HG03064 (cell line): Measurements from ENCODE around the gene KCNIP3.
A peak's percentile ranks its signal among the peaks of the same experiment; 100 is the strongest.
"Not testable (repeated sequence)": the region's sequence is repeated elsewhere in the genome, so short reads cannot be mapped to it uniquely, and the experiment has no call there.

ENCODE experiments used
- ATAC-seq: cut with Tn5 transposase; IDR thresholded peaks from one replicate; pipeline ENCODE4 v1.9.1; 2021; ENCODE audit warnings: low read depth; ENCODE audit not compliant: unreplicated experiment

KCNIP3 gene

DNA sequence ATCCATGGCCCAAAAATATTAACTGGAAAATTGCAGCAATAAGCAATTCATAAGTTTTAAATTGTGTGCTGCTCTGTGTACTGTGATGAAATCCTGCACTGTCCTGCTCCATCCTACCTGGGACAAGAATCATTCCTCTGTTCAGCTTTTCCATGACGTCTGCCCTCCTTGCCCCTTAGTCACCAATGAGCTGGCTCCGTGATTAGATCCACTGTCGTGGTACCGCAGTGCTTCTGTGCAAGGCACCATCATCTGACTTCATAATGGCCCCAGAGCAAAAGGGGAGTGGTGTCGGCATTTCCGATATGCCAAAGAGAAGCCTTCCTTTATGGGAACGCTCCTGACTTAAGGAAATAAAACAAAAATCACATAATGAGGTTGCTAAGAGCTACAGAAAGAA, 101.9 kb downstream of the KCNIP3 start:
- no peak for ATAC-seq

DNA sequence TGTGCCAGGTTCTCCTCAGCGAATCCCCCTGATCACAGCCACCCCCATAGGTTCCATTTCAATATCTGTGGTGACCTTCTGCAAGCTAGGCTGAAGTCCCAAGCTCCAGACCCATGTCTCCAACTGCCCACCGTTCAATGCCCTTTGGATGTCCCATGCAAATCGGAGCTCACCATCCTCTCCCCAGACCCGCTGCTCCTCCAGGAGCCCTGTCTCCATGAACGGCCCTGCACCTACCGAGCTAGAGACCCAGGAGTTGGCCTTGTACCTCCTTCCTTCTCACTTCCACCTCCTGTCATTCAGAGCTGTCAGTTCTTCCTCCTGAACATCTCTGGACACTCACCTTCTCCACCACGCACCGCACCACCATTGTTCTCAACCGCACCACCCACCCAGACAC, 104.3 kb downstream of the KCNIP3 start:
- no peak for ATAC-seq

DNA sequence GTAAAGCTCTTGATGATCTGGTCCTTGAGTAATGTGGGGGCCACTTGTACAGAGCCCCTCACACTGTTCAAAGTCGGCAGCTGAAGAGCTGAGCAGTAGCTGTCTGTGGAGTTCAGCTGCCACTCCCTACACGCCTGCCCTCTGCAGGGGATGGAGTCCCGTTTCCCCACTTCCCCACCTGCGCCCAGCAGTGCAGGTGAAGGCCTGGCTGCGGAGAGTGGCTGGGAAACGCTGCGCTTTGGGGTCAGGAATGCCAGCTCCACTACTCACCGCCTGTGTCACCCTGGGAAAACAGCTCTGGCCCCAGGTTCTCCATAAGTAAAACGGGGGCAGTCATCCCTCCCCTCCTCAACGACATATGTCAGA, 104.8 kb downstream of the KCNIP3 start:
- peak; percentile 23 for ATAC-seq

DNA sequence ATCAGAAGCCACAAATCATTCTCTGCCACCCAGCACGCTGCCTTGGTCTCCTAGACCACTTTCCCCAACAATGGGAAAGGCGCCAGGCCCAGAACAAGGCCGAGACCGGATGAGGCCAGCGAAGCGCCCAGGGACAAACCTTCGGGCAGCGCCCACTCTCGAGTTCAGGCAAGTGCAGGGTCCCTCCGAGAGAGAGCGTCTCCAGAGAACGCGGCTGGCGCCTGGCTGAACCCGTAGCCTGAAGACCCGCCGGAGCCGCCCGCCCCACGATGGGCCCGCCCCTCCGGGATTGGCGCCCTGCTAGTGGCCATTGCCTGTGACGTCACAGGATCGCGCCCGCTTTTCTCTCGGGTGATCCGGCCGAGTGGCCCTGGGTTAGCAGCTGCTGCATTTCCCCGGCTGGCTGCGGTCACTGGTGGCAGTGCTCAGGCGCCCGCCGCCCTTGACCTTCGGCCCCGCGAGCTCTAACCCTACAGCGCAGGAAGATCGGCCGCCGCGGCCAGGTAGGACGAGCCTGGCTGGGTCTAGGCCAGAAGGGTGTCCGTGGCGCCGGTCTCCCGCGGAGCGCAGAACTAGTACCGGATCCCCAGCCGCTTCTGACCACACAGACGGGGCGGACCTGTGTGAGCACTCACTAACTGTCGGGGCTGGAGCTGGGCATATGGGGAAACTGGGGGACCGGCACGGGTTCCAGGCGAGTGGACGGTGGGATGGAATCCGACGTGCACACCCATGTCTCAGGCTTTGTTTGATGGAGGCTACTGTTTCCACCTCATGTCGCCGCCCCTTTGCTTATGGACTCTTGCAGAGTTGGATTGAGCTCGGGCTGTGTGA, 105.4 kb downstream of the KCNIP3 start, which contains the start of gene FAHD2A:
TSS of gene FAHD2A (plus strand) at position 339 of the 834 bp plus-strand sequence. CDS start 2,851 bp downstream, outside the sequence.
- peak; percentile 86 for ATAC-seq

DNA sequence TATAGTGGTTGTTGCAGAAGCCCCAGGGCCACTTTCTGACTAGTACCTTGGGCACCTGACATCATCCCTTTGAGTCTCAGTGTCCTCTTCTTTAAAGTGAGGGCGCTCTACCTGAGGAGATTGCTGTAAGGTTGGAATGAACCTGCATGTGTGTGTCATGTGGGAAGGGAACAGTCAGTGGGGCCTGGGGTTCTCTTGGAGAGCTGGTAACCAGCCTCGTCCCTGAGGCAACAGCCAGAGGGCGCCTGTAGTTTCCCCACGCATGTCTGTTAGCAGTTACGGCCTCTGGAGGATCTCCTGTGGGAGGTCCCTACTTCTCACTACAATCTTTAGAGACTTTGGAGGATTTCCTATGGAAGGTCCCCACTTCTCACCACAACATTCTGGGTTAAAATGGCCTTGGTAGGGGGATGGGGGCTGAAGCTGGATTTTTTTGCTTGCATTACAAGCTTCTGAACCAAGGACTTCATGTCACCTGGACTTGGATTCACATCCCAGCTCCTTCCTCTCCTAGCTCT, 106.1 kb downstream of the KCNIP3 start:
- not testable (repeated sequence) for ATAC-seq

DNA sequence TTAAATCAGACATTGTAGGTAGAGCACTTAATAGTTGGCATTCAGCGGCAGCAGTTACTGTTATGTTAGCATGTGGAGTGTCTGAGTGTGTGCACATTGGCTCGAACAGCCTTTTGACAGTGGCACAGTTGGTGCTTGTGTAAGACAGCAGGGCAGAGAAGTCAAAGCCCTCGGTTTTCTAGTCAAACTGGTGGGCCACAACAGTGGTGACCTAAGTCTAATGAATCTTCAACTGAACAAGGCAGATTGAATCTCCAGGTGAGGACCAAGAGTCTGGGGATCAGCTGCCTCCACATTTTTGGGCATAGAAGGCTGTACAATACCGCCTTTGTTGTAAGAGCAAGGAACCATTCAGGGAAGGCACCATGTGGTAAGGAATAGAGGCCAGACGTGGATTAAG, 106.7 kb downstream of the KCNIP3 start:
- ATAC-seq: not testable (repeated sequence)

DNA sequence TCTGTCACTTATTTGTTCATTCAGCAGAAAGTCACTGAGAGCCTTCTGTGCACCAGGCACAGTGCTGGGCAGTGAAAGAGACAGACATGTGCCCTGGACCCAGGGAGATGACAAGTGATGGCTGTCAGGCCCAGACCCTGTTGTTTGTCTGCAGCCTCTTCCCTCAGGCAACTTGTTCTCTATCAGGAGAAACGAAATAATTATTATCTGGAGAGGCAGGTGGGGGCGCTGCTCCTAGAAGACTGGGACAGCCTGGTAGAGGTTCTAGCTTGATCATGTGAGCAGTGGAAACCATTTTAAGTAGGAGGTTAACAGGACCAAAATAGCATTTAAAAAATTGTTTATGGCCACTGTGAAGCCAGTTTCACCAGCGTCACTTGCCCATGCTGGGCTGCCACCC, 107.5 kb downstream of the KCNIP3 start:
- ATAC-seq: not testable (repeated sequence)

DNA sequence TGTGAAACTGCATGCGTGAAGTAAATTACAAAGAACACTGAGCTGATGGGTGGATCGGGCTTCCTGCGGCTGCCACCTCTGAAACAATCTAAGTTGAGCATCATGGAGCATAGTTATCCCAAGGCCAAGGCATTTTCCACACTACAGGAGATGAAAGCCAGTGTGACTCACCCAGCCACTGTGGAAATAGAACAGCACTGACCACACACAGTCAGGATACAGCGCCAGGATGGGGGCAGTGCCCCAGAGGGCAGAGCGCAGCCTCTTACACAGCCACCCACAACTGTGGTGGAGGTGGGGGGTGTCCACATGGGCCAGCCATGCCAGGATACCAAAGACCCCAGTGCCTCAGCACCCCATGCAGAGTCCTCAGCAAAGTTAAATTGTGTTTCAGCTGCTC, 114.1 kb downstream of the KCNIP3 start:
- ATAC-seq: not testable (repeated sequence)

DNA sequence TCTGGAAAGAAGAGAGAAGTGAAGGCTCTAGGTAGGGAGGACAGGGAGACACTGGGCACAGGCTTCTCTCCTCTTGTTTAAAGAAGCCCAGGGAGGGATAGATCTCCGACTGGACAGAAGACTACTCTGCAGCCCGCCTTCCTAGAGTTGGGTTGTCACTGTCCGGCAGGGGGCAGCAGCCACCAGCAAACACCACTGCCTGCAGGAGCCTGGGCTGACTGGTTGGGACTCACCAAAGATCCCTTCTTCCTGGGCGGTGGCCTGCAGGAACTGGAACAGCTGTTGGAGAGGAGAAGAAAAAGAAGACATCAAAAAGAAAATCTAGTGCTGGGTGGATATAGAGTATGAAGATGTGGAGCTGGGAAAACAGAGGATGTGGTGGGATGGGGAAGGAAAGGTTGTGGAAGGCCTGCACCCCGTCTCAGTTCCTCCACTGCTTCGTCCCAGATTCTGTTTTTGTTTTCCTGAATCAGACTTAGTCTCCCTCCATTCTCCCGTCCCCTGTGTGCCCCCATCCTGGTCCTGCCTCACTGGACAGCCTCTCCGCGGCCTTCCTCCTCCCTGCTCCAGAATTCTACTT, 117.0 kb downstream of the KCNIP3 start:
- ATAC-seq: peak; percentile 80

DNA sequence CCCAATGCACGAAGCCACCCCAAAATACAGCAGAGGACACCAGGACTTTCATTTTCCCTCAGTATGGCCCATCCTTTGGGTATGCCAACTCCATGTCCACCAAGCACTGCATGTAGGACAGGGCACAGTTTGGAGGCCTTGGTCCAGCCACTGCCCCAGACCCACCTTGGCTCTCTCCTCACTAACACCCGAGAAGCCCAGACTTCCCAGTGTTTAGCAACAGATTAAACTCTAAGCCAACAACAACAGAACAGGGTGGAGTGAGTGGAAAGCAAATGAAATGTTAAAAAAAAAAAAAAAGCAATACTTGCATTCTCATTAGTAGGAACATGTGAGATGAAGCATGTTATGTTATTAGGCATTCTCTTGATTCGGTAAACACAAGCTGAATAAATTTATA, 118.0 kb downstream of the KCNIP3 start:
- not testable (repeated sequence) for ATAC-seq

DNA sequence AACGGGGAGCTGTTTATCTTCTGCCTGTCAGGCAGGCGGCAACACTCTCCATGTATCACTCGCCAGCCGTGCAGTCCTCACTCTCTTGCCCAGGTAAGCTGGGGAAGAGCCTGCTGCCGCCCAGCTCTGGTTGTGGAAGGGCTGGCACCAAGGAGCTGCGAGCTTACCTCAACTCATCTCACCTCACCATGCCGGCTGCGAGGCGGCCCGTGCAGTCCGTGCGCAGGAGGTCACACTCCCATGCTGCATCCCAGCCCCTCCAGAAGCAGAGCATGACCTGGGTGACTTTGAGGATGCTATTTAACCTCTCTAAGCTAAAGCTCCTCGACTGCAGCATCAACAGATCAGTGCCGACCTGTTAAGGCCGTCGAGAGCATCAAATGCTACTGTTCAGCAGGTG, 118.4 kb downstream of the KCNIP3 start:
- ATAC-seq: not testable (repeated sequence)

DNA sequence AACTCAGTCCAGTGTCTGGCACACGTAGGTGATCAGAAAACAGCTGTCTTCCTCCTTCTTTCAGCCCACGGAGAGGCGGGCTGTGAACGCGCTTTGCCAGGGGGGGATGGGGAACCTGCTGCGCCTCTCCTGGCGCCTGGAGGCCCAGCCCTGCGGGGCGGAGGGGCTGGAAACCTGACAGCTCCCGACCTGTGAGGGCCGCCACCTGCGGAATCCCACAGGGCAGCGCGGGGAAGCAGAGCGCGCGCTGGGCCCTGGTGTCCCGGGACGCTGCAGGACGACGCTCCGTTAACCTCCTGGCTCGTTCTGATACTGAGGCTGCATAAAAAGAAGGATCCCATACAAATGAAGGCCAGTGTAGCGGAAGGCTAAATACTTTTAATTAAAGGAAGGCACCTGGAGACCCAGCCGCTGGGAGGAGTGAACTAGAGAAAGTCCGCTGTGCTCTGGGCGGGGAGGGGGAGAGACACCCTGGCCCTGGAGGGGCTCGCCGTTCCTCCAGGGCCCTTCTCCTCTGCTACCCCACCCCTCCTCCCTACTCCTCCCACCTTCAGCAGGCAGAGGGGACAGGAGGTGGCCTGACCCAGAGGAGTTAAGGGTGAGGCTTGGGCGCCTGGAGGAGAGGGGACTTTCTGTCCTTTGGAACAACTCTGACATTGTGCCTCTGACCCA, 130.2 kb downstream of the KCNIP3 start:
- ATAC-seq: not testable (repeated sequence)

DNA sequence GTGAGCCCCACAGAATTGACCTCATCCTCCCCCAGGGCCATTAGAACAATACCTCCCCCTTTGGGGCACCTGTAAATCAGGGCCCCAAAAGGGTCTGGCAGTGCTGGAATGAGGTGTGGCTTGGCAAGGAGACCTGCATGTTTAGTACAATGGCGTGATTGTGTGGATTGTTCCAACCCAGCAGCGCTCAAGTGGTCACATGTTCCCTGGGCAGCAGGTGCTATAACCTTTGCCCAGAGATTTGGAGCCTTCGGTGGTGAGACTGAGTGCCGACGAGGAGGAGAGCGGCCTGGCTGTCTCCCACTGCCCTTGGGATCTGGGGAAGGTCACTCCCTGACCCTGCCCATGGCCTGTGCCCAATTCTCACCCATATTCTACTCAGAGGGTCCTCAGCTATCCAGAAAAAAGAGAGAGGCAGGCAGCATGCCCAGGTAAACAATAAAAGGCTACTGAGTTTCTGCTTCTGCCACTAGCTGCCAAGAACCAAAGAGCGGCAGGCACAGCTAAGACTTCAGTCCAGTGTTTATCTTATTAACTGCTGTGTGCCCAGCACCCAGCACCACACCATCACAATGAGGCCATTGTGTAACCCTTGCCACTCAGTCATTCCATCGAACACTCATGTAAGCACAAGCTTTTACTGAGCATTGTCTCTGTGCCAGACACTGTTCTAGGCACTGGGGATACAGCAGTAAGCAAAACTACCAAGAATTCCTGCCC, 132.8 kb downstream of the KCNIP3 start:
- not testable (repeated sequence) for ATAC-seq

DNA sequence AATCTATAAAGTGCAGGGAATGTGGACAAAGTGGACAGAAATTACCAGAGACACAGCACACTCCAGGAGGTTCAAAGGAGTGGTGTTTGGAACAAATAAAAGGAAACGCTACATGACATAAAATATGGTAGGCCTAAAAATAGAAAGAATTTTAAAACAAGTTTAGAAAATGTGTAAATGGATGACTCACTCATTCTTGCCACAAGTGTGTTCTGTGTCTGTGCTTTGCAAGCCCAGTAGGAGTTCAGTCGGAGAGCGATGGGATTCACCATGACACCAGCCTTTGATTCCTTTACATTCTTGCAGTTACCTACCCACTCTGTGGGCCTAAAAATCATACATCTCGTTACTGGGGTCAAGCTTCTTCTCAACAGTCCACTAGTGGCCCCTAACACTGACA, 136.2 kb downstream of the KCNIP3 start:
- not testable (repeated sequence) for ATAC-seq

DNA sequence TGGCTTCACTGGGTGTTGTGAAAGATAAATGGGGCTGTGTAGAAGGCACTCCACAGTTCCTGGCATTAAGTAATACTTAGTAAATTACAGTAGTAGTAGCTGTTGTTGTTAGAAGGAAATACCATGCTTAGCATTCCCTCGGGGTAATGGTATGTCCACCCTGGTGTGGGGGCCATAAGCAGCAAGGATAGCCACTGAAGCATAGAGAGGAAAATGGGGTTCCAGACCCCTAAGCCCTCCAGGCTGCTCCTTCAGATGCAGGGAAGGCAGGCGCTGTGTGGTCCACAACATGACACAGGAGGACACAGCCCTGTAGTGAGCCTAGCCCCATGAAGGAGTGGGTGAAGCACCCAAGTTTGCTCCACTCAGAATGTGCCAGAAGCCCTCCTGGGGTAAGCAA, 136.8 kb downstream of the KCNIP3 start:
- not testable (repeated sequence) for ATAC-seq

DNA sequence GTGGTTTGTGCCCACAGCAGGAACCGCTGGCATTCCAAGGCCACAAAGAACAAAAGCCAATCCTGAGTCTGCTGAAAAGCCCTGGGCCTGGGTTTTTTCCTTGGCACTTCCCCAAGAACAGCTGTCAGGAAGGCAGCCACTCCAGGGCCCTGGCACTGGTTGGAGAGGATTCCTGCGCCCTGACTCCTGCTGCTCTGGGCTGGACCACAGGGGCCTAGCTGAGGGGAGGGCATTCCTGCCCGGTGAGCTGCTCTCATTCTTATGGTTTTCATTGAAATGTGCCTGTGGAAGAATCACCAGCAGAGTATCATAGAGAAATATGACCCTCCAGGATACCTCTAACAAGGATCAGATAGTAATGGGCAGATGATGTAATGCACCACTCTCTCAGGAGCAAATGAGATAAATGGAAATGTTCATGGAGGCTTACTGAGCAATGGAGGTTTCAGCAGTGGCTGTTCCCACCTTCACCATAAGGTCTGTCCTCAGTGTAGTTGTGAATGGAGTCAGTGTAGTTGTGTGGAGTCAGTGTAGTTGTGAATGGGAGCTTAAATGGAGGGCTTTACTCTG, 137.4 kb downstream of the KCNIP3 start:
- not testable (repeated sequence) for ATAC-seq

DNA sequence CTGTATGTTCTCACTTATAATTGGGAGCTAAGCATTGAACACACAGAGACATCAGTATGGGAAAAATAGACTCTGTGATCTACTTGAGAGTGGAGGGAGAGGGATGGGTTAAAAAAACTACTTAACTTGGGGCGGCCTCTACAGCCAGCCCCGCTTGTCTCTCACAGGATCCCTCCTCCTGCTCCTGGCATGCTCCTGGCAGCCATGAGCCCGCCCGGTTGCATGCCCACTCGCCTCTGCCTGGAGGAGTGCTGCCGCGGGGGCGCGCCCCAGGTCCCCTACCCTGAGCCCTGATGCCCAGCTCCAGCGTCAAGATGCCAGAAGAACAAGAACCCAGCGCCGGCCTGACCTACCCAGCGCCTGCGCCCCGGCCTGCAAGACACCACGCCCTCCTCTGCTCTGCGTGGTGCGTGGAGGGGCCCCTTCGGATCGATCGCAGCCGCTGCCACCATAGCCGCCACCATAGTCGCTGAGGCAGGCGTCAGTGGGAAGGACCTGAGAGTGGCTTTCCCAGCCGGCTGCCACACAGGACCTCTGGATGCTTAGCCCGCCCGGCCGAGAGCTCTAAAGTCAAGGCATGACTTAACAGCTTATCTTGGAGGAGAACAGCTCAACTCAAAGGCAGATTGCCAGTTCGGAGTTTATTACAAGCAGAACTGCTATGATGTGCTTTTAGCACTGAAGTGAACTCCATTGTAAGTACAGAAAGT, 138.2 kb downstream of the KCNIP3 start:
- ATAC-seq: not testable (repeated sequence)
